ENCODE results near the gene AKT3.
"Not testable (repeated sequence)": the region's sequence is repeated elsewhere in the genome, so short reads cannot be mapped to it uniquely, and the experiment has no call there.

Gene AKT3

GRCh38 chr1:243814718-243815117 lies 35.3 kb downstream of the AKT3 start:
- Histone ChIP-seq H2BK15ac (ENCODE audit: low read length) (no peak overlapping the region), H2BK5ac (ENCODE audit: low read length) (no peak overlapping the region), H3K4me3 (ENCODE audit: low read length in 2 of 2) (no peak overlapping the region), H3K4me2 (ENCODE audit: insufficient read depth, low read length, poor library complexity, severe bottlenecking) (no peak overlapping the region), H3K36me3 (replicated peaks in 1 of 2; ENCODE audit: control insufficient read depth in 2 of 2, insufficient read depth in 2 of 2, low read length in 2 of 2) (peaks cover 7 to 21% of the 10 kb centered on the region in 2 donors), H3K4me1 (ENCODE audit: control insufficient read depth in 2 of 2, insufficient read depth in 1 of 2, low read depth in 1 of 2, low read length in 2 of 2) (no peaks in the 10 kb centered on the region), H4K91ac (ENCODE audit: low read depth, low read length, poor library complexity) (no peak overlapping the region), H3K9ac (ENCODE audit: low read depth, low read length, poor library complexity) (no peak overlapping the region), H4K8ac (ENCODE audit: low read depth, low read length) (no peak overlapping the region), H2BK120ac (ENCODE audit: low read depth, low read length) (no peak overlapping the region), H2BK12ac (ENCODE audit: low read length) (no peak overlapping the region), H3K4ac (ENCODE audit: low read length) (no peak overlapping the region), H3K27me3 (ENCODE audit: control insufficient read depth in 3 of 3, insufficient read depth in 3 of 3, low read depth in 1 of 3, low read length in 3 of 3) (no peaks in the 10 kb centered on the region), H3K14ac (ENCODE audit: low read length) (no peak overlapping the region), H3K18ac (ENCODE audit: low read length) (no peak overlapping the region), H2AFZ (ENCODE audit: low read length) (no peak overlapping the region), H3K27ac (replicated peaks; ENCODE audit: low read length) (no peak overlapping the region), H3K23ac (ENCODE audit: low read depth, low read length, poor library complexity) (no peak overlapping the region), H3K9me3 (replicated peaks in 1 of 2; ENCODE audit: control insufficient read depth in 2 of 2, insufficient read depth in 1 of 2, low read depth in 1 of 2, low read length in 2 of 2) (peaks cover 5 to 35% of the 10 kb centered on the region in 2 donors), H3K79me1 (ENCODE audit: low read depth, low read length) (no peaks in the 10 kb centered on the region), H2AK5ac (ENCODE audit: low read depth, low read length) (no peak overlapping the region)
- WGBS, 2 donors (ENCODE audit: extremely low coverage in 2 of 2, insufficient read length in 2 of 2, insufficient replicate concordance in 1 of 2) = no CpG with 5 or more reads among the region's 1 CpG
- DNase-seq (ENCODE audit: low spot score) = no peak

DNA sequence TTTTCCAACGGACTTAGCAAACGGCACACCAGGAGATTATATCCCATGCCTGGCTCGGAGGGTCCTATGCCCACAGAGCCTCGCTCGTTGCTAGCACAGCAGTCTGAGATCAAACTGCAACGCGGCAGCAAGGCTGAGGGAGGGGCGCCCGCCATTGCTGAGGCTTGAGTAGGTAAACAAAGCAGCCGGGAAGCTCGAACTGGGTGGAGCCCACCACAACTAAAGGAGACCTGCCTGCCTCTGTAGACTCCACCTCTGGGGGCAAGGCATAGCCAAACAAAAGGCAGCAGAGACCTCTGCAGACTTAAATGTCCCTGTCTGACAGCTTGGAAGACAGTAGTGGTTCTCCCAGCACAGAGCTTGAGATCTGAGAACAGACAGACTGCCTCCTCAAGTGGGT lies 42.7 kb downstream of the AKT3 start:
- H3K36me3 ChIP-seq (replicated peaks in 1 of 2; ENCODE audit: control insufficient read depth in 2 of 2, insufficient read depth in 2 of 2, low read length in 2 of 2); H3K27ac ChIP-seq (replicated peaks; ENCODE audit: low read length); DNase-seq (ENCODE audit: low spot score); H3K18ac ChIP-seq (ENCODE audit: low read length); H3K4ac ChIP-seq (ENCODE audit: low read length); H3K4me2 ChIP-seq (ENCODE audit: insufficient read depth, low read length, poor library complexity, severe bottlenecking); H2BK120ac ChIP-seq (ENCODE audit: low read depth, low read length); H3K9ac ChIP-seq (ENCODE audit: low read depth, low read length, poor library complexity); H2AFZ ChIP-seq (ENCODE audit: low read length); H3K4me1 ChIP-seq (ENCODE audit: control insufficient read depth in 2 of 2, insufficient read depth in 1 of 2, low read depth in 1 of 2, low read length in 2 of 2); H4K8ac ChIP-seq (ENCODE audit: low read depth, low read length); H2BK15ac ChIP-seq (ENCODE audit: low read length); H2BK5ac ChIP-seq (ENCODE audit: low read length); H2AK5ac ChIP-seq (ENCODE audit: low read depth, low read length); H3K14ac ChIP-seq (ENCODE audit: low read length); H3K4me3 ChIP-seq (ENCODE audit: low read length in 2 of 2); H3K23ac ChIP-seq (ENCODE audit: low read depth, low read length, poor library complexity); H2BK12ac ChIP-seq (ENCODE audit: low read length); H3K27me3 ChIP-seq (ENCODE audit: control insufficient read depth in 3 of 3, insufficient read depth in 3 of 3, low read depth in 1 of 3, low read length in 3 of 3); H4K91ac ChIP-seq (ENCODE audit: low read depth, low read length, poor library complexity); H3K79me1 ChIP-seq (ENCODE audit: low read depth, low read length): not testable (repeated sequence)
- WGBS, 2 donors (ENCODE audit: extremely low coverage in 2 of 2, insufficient read length in 2 of 2, insufficient replicate concordance in 1 of 2) = no CpG with 5 or more reads among the region's 11 CpGs
- H3K9me3 ChIP-seq (replicated peaks in 1 of 2; ENCODE audit: control insufficient read depth in 2 of 2, insufficient read depth in 1 of 2, low read depth in 1 of 2, low read length in 2 of 2) = peaks cover 0 to 18% of the 10 kb centered on the region in 2 donors

DNA sequence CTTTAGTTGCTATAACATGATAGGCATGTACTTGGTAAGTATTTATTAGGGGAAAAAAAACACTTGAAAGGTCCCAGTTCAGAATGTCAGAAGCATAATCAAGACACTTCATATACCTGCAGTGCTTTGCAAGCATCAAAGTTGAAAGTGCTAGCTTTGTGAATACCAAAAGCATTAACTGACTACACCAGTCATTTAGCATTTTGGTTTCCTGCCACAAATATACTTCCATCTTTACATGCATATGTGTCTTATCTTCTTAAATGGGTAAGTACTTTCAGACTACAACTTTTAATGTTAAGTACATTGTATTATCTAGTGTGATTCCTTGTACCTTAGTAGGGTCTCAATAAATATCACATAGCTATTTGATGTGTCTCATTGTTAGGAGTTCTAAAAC lies 43.7 kb downstream of the AKT3 start:
- H3K79me1 ChIP-seq (ENCODE audit: low read depth, low read length) = no peaks in the 10 kb centered on the region
- no peak for DNase-seq (ENCODE audit: low spot score)
- H2BK12ac ChIP-seq (ENCODE audit: low read length) = no peak overlapping the region

GRCh38 chr1:243802736-243803135 lies 47.3 kb downstream of the AKT3 start:
- Histone ChIP-seq H3K4me2 (ENCODE audit: insufficient read depth, low read length, poor library complexity, severe bottlenecking) (no peak overlapping the region), H2AK5ac (ENCODE audit: low read depth, low read length) (no peak overlapping the region)

More for the DNA sequence above, 43.7 kb downstream of the AKT3 start:
- Histone ChIP-seq H2AK5ac (ENCODE audit: low read depth, low read length) (no peak overlapping the region), H2AFZ (ENCODE audit: low read length) (no peak overlapping the region), H3K4me1 (ENCODE audit: control insufficient read depth in 2 of 2, insufficient read depth in 1 of 2, low read depth in 1 of 2, low read length in 2 of 2) (no peaks in the 10 kb centered on the region), H3K27me3 (ENCODE audit: control insufficient read depth in 3 of 3, insufficient read depth in 3 of 3, low read depth in 1 of 3, low read length in 3 of 3) (no peaks in the 10 kb centered on the region), H3K9me3 (replicated peaks in 1 of 2; ENCODE audit: control insufficient read depth in 2 of 2, insufficient read depth in 1 of 2, low read depth in 1 of 2, low read length in 2 of 2) (peaks cover 0 to 18% of the 10 kb centered on the region in 2 donors), H2BK5ac (ENCODE audit: low read length) (no peak overlapping the region), H3K23ac (ENCODE audit: low read depth, low read length, poor library complexity) (no peak overlapping the region), H3K4me2 (ENCODE audit: insufficient read depth, low read length, poor library complexity, severe bottlenecking) (no peak overlapping the region), H3K14ac (ENCODE audit: low read length) (no peak overlapping the region), H2BK15ac (ENCODE audit: low read length) (no peak overlapping the region), H4K91ac (ENCODE audit: low read depth, low read length, poor library complexity) (no peak overlapping the region), H2BK120ac (ENCODE audit: low read depth, low read length) (no peak overlapping the region), H3K27ac (replicated peaks; ENCODE audit: low read length) (no peak overlapping the region), H3K36me3 (replicated peaks in 1 of 2; ENCODE audit: control insufficient read depth in 2 of 2, insufficient read depth in 2 of 2, low read length in 2 of 2) (peaks cover 0 to 2% of the 10 kb centered on the region in 2 donors), H3K18ac (ENCODE audit: low read length) (no peak overlapping the region), H3K9ac (ENCODE audit: low read depth, low read length, poor library complexity) (no peak overlapping the region), H4K8ac (ENCODE audit: low read depth, low read length) (no peak overlapping the region), H3K4me3 (ENCODE audit: low read length in 2 of 2) (no peak overlapping the region), H3K4ac (ENCODE audit: low read length) (no peak overlapping the region)

More at GRCh38 chr1:243802736-243803135, 47.3 kb downstream of the AKT3 start:
- Histone ChIP-seq H4K91ac (ENCODE audit: low read depth, low read length, poor library complexity) (no peak overlapping the region), H2BK12ac (ENCODE audit: low read length) (no peak overlapping the region), H3K9me3 (replicated peaks in 1 of 2; ENCODE audit: control insufficient read depth in 2 of 2, insufficient read depth in 1 of 2, low read depth in 1 of 2, low read length in 2 of 2) (peaks cover 0 to 15% of the 10 kb centered on the region in 2 donors), H3K4me3 (ENCODE audit: low read length in 2 of 2) (no peak overlapping the region), H3K79me1 (ENCODE audit: low read depth, low read length) (no peaks in the 10 kb centered on the region), H3K4ac (ENCODE audit: low read length) (no peak overlapping the region), H3K27ac (replicated peaks; ENCODE audit: low read length) (no peak overlapping the region), H4K8ac (ENCODE audit: low read depth, low read length) (no peak overlapping the region), H2AFZ (ENCODE audit: low read length) (no peak overlapping the region), H3K36me3 (replicated peaks in 1 of 2; ENCODE audit: control insufficient read depth in 2 of 2, insufficient read depth in 2 of 2, low read length in 2 of 2) (peaks cover 0 to 2% of the 10 kb centered on the region in 2 donors), H2BK15ac (ENCODE audit: low read length) (no peak overlapping the region), H3K23ac (ENCODE audit: low read depth, low read length, poor library complexity) (no peak overlapping the region), H3K18ac (ENCODE audit: low read length) (no peak overlapping the region), H3K14ac (ENCODE audit: low read length) (no peak overlapping the region), H3K27me3 (ENCODE audit: control insufficient read depth in 3 of 3, insufficient read depth in 3 of 3, low read depth in 1 of 3, low read length in 3 of 3) (no peaks in the 10 kb centered on the region), H3K9ac (ENCODE audit: low read depth, low read length, poor library complexity) (no peak overlapping the region), H2BK5ac (ENCODE audit: low read length) (no peak overlapping the region), H2BK120ac (ENCODE audit: low read depth, low read length) (no peak overlapping the region), H3K4me1 (ENCODE audit: control insufficient read depth in 2 of 2, insufficient read depth in 1 of 2, low read depth in 1 of 2, low read length in 2 of 2) (no peaks in the 10 kb centered on the region)
- DNase-seq (ENCODE audit: low spot score) = no peak
- no CpG with 5 or more reads among the region's 3 CpGs for WGBS, 2 donors (ENCODE audit: extremely low coverage in 2 of 2, insufficient read length in 2 of 2, insufficient replicate concordance in 1 of 2)

All from neuronal stem cell (in vitro differentiated cells).